Skin epidermis (tissue), 12 donors: Measurements from ENCODE around the gene SCAPER.
A peak's percentile ranks its signal among the peaks of the same experiment; 100 is the strongest.

ENCODE experiments used
- H3K27ac ChIP-seq, 21 experiments: fragments of 200-600 bp; sonication (generic) in 11 of 21; one replicate each; pipeline ENCODE4 v1.5.0; 2020; ENCODE audit warnings: mild to moderate bottlenecking in 3 of 21, inconsistent platforms in 2 of 21, moderate library complexity in 2 of 21
- H3K4me3 ChIP-seq, 7 experiments: fragments of 200-600 bp; sonication (generic) in 2 of 7; one replicate each; pipeline ENCODE4 v1.5.0; 2020; ENCODE audit warnings: inconsistent platforms in 2 of 7, mild to moderate bottlenecking in 2 of 7, moderate library complexity in 1 of 7

Gene SCAPER

DNA sequence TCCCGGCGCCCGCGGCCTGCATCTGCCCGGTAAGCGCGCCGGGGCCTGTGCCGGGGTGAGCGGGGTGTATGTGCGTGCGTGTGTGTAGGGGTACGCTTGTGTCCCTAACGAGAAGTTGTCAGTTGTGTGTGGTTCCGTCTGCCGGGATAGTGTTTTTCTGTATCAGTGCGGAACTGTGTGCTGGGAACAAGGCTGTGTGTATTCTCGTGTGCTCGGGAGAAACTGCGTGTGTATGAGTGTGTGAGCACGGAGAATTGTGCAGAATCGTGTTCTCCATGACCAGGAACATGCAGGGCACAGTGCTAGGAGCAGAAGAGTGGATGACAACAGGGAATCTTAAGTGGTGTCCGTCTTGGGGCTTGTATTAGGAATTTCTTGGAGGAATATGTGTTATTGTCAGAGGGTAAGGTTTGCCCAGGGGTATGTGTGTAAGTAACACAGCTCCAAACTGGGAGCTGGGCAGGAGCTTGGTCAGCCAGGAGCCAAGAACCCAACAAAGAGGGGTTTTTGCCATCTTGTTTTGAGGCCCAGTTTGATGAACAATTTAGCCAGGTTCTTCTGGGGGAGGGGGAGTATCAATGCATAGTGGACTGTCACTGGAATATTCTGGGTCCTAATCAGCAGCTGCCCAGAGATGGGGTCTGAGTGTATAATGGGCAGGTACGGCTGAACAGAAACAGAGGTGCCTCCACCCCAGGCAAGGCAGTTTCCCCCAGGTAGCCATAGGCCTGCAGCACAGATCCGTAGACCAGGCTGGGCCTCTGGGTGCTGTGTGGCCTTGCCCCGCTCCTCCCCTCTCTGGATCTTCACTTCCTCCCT, 566.4 kb downstream of the SCAPER start:
- peak overlapping the region in 2 of 7 experiments; percentile 3 to 7 for H3K4me3 ChIP-seq

GRCh38 chr15:76337696-76338485, 567.2 kb downstream of the SCAPER start:
- Histone ChIP-seq H3K27ac (no peak overlapping the region), H3K4me3 (peak overlapping the region in 3 of 7 experiments; percentile 3 to 7 (median 3))

More for the DNA sequence above, 566.4 kb downstream of the SCAPER start:
- H3K27ac ChIP-seq = no peak overlapping the region

DNA sequence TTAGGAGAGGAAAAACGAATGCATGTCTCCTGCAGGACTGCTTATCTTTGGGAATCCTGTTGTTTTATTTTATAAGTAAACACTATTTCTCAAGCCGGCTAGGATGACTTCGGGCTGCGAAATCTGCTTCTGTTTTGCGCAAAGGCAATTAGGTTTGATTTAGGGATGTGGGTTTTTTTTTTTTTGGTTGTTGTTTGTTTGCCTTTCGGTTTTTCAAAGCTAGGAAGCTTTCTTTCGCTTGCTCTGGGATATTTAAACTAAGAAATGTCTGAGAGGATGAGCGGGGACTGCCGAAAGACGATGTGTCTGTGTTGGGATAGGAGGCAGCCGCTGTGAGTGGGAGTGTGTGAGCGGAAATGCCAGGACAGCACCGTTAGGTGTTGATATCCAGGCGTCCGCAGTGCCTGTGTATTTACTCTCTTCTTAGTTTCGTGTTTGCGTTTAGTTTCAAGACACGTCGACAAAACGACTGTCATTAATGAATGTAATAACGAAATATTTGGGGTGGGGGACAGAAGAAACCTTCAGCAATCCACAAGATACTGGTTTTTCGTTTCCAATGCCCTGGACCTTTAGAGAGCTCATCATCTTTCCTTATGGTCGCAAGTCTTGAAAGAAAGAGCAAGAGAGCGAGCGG, 568.0 kb downstream of the SCAPER start:
- Histone ChIP-seq H3K4me3 (peak overlapping the region in 4 of 7 experiments; percentile 3 to 26 (median 22)), H3K27ac (no peak overlapping the region)

GRCh38 chr15:76336254-76337058, 568.7 kb downstream of the SCAPER start, which contains the start of gene ISL2:
Gene ISL2 (plus strand): TSS chr15:76336773. CDS start chr15:76336884, 111 bp downstream.
- H3K27ac ChIP-seq = no peak within 1 kb of the TSS

GRCh38 chr15:76335307-76336253, 569.6 kb downstream of the SCAPER start:
- Histone ChIP-seq H3K27ac (no peak overlapping the region), H3K4me3 (peak overlapping the region in 5 of 7 experiments; percentile 3 to 26 (median 22))

More at GRCh38 chr15:76336254-76337058, 568.7 kb downstream of the SCAPER start, which contains the start of gene ISL2:
- peak within 1 kb of the TSS in 6 of 7 experiments; percentile 3 to 26 (median 22) for H3K4me3 ChIP-seq

GRCh38 chr15:76334438-76335306, 570.5 kb downstream of the SCAPER start:
- H3K4me3 ChIP-seq = peak overlapping the region in 1 of 7 experiments; percentile 22
- H3K27ac ChIP-seq = no peak overlapping the region

DNA sequence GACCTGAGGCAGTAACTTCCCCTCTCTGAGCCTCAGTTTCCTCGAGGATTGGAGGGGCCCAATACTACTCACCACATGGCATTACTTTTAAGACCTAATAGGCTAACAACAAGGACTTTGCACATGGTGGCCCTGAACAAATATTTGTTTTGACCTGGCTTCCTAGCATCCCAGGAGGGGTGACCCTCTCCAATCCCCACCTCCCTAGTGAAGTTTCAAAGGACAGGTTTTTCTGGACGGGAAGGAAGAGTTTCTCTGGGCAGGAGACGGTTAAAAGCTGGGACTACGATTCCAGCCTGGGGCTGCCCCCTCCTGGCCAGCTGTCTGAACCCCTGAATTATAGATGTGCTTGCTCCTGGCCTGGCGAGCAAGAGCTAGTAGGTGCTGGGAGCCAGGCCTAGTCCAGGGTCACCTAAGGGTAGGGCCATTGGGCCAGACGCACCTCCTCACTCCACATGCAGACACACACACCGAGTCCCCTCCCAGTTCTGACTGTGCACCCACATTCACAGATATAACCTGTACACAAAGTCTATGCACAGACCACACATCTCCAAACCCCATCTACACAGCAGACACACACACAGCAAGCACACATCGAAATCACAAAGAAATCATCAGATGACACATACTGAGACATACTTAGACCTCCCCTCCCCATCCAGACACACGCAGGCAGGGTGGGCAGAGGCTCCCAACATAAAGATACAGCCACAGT, 571.3 kb downstream of the SCAPER start:
- Histone ChIP-seq H3K27ac (no peak overlapping the region), H3K4me3 (no peak overlapping the region)

- no peak overlapping the region for H3K27ac ChIP-seq
- H3K4me3 ChIP-seq = no peak overlapping the region
These were observed 571.8 kb downstream of the SCAPER start for GRCh38 chr15:76333309-76333708.

DNA sequence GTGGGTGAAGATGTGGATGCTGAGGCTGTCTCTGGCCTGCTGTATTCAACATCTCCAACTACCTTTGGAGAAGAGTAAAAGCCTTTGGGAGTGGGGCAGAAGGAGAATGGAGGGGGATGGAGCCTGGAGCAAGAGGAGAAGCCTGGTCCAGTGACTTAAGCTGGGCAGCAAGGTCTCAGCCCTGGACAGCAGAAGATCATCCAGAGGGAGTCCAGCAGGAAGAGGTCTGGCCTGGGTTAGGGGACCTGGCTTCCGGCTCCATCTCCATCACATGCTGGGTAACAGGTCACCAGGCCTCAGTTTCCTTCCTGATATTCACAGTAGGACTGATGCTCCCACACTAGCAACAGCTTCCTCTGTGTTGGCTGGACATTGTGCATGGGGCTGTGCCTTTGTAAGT, 572.3 kb downstream of the SCAPER start:
- Histone ChIP-seq H3K4me3 (no peak overlapping the region), H3K27ac (no peak overlapping the region)

DNA sequence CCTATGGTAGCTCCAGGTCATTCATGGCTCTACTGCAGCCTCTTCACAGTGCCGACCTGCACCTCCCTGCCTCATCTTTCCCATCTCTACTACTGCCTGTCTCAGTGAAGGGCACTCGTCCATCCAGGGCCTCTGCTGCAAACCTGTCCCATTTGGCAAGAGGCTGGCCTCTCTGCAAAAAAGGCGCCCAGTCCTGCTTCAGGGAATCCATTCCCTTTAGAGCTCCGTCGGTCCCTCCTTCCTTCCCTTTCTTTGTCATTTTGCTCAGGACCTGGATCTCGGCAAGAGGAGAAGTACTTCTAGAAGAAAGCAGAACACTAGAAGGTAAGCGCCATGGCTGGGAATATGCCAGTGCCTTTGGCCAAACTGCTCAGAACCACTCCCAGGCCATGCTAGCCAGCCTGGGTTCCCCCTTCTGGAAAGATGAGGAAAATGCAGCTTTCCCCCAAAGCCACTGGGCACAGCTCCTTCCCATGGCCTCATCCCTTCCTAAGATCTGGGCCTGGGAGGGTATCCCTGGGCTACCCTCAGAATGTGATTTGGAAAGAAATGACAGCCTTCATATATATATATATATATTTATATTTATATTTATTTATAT, 575.0 kb downstream of the SCAPER start:
- no peak overlapping the region for H3K27ac ChIP-seq
- H3K4me3 ChIP-seq = no peak overlapping the region

DNA sequence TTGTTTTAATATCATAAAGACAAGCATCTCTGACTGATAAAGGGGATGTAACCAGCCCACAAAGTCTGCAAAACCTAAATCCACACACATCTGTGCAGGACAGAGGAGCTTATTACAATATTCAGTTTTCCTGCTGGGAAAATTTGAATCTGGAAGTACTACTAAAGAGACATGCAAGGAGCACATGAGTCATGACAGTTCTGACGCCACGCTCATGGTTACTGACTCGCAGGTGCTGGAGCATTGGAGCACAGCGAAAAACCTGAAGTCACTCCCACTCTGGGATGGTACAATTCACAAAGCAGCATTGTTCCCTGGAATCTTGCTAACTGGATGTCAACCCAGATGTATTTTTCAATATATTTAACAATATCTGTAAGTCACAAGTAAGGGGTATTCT, 576.2 kb downstream of the SCAPER start:
- H3K27ac ChIP-seq = no peak overlapping the region
- no peak overlapping the region for H3K4me3 ChIP-seq

GRCh38 chr15:76328106-76328696, 576.9 kb downstream of the SCAPER start:
- Histone ChIP-seq H3K27ac (no peak overlapping the region), H3K4me3 (no peak overlapping the region)

DNA sequence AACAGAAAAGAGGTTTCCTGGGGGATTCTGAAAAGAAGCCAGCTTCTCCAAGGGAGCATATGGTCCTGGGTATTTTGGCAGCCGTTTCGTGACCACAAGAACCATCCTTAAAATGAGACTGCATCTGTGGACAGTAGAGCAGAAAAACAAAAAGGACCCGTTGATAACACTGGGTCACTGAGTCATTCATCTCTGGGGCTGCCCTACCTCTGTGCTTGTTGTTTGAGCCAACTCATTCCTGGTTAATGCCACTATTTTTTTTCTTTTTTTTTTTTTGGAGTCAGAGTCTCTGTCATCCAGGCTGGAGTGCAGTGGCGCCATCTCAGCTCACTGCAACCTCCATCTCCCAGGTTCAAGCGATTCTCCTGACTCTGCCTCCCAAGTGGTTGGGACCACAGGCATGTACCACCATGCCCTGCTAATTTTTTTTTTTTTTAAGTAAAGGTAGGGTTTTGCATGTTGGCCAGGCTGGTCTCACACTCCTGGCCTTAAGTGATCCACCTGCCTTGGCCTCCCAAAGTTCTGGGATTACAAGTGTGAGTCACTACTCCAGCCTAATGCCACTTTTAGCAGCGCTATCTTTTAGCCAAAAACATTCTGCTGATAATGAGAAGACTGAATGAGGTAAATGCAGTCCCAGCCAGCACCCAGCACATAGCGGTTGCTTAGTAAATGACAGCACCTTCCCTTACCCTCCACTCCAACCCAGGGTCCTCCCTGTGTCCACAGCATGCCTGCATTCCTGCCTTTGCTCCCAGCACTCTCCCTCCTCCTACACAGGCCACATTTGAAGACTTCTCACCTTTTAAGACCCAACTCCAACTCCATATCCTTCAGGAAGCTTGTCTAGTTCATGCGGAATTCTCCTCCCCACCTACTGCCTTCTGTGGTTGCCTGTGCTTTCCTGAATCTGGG, 577.7 kb downstream of the SCAPER start:
- H3K4me3 ChIP-seq = no peak overlapping the region
- no peak overlapping the region for H3K27ac ChIP-seq

GRCh38 chr15:76325704-76326103, 579.4 kb downstream of the SCAPER start:
- Histone ChIP-seq H3K4me3 (no peak overlapping the region), H3K27ac (no peak overlapping the region)

GRCh38 chr15:76324066-76324465, 581.1 kb downstream of the SCAPER start:
- Histone ChIP-seq H3K27ac (no peak overlapping the region), H3K4me3 (no peak overlapping the region)
